ENCODE results near the gene RASIP1. TPM values are rescaled to one million over a fixed set of nuclear protein-coding genes. Genes with fewer than 3 reads are reported as not detected.

RASIP1 gene
- total RNA-seq, 1 donor from 2014 or later, result 0.43 TPM

DNA sequence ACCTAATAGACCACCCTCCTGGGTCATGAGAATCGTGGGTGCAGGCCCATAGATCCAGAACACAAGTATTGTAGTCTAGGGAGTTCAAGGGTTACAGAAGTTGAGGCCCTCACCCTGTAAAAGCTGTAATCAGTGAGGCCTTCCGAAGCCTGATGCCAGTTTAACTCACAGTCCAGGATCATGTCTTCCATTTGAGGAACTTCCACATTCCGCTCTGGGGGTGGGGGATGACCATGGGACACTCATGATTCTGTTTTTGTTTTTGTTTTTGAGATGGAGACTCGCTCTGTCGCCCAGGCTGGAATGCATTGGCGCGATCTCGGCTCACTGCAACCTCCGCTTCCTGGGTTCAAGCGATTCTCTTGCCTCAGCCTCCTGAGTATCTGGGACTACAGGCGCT is 1.7 kb upstream of the RASIP1 start:
- Mint-ChIP-seq H3K4me3 (ENCODE audit: unreplicated experiment) (no peak overlapping the region), H3K4me1 (ENCODE audit: unreplicated experiment) (peaks cover 6% of the 10 kb centered on the region), H3K36me3 (ENCODE audit: unreplicated experiment) (no peaks in the 10 kb centered on the region), H3K27me3 (ENCODE audit: unreplicated experiment) (no peaks in the 10 kb centered on the region), H3K27ac (ENCODE audit: unreplicated experiment) (no peak overlapping the region), H3K9me3 (ENCODE audit: unreplicated experiment) (no peaks in the 10 kb centered on the region)
- DNase-seq (ENCODE audit: extremely low spot score, unreplicated experiment), result no peak
- TF ChIP-seq CTCF (IDR thresholded peaks at IDR 0.05), result no peak

- DNase-seq (ENCODE audit: extremely low spot score, unreplicated experiment), result no peak
- Mint-ChIP-seq H3K27ac (ENCODE audit: unreplicated experiment) (no peak overlapping the region), H3K36me3 (ENCODE audit: unreplicated experiment) (no peaks in the 10 kb centered on the region), H3K4me1 (ENCODE audit: unreplicated experiment) (peaks cover 4% of the 10 kb centered on the region), H3K4me3 (ENCODE audit: unreplicated experiment) (no peak overlapping the region), H3K27me3 (ENCODE audit: unreplicated experiment) (no peaks in the 10 kb centered on the region), H3K9me3 (ENCODE audit: unreplicated experiment) (no peaks in the 10 kb centered on the region)
- no peak for TF ChIP-seq CTCF (IDR thresholded peaks at IDR 0.05)
Measured at GRCh38 chr19:48741129-48741999, 954 bp upstream of the RASIP1 start.

DNA sequence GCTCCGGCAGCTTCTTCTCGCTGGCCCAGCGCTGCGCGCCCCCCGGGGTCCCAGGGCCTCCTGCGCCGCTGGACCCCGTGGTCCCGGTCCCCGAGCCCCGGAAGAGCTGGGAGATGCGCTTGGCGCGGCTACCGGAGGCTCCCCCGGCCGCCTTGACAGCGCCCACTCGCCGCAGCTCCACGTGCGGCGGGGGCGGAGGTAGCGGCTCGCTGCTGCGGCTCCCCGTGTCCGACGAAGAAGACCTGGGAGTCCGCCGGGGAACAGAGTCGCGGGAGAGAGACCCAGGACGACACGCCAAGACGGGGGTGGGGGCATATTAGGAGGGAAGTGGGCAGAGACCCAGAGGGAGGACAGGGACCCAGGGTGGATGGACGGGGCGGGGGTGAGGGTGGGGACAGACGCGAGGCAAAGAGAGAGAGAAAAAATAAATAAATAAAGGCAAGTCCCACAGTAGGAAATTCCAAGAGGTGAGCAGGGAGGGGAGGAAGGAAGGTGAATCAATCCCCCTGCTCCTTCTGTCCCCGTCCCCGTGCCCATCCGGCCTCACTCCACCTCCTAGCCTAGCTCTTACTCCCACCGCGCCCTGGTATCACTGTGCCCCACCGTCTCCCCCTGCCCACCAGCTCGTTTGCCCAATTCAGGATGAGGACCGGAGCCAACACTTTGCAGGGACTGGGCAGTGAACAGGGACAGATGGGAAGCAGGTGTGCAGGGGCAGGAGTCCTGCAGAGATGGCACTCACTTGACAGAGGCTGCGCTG is 826 bp downstream of the RASIP1 start:
- Mint-ChIP-seq H3K9me3 (ENCODE audit: unreplicated experiment) (no peaks in the 10 kb centered on the region), H3K27ac (ENCODE audit: unreplicated experiment) (no peak overlapping the region), H3K36me3 (ENCODE audit: unreplicated experiment) (no peaks in the 10 kb centered on the region), H3K4me3 (ENCODE audit: unreplicated experiment) (peak overlapping the region; percentile 35), H3K4me1 (ENCODE audit: unreplicated experiment) (peaks cover 7% of the 10 kb centered on the region), H3K27me3 (ENCODE audit: unreplicated experiment) (no peaks in the 10 kb centered on the region)
- DNase-seq (ENCODE audit: extremely low spot score, unreplicated experiment), result no peak
- no peak for TF ChIP-seq CTCF (IDR thresholded peaks at IDR 0.05)

- no peaks in the 10 kb centered on the region for H3K9me3 Mint-ChIP-seq (ENCODE audit: unreplicated experiment)
- H3K36me3 Mint-ChIP-seq (ENCODE audit: unreplicated experiment), result no peaks in the 10 kb centered on the region
- H3K4me1 Mint-ChIP-seq (ENCODE audit: unreplicated experiment), result peaks cover 7% of the 10 kb centered on the region
- peak overlapping the region; percentile 37 for H3K27ac Mint-ChIP-seq (ENCODE audit: unreplicated experiment)
- peak; percentile 94 for DNase-seq (ENCODE audit: extremely low spot score, unreplicated experiment)
- H3K27me3 Mint-ChIP-seq (ENCODE audit: unreplicated experiment), result no peaks in the 10 kb centered on the region
- peak overlapping the region; percentile 75 for H3K4me3 Mint-ChIP-seq (ENCODE audit: unreplicated experiment)
- peak; percentile 45 for TF ChIP-seq CTCF (IDR thresholded peaks at IDR 0.05)
Measured at GRCh38 chr19:48738557-48739403, 1.6 kb downstream of the RASIP1 start.
